ENCODE measurements around the gene POC1B. TPM values are rescaled to one million over a fixed set of nuclear protein-coding genes. Genes with fewer than 3 reads are reported as not detected.

The POC1B gene
- 13.1 and 14.6 TPM in 2 replicates for total RNA-seq

GRCh38 chr12:89525824-89526770, at the start of gene POC1B:
Gene POC1B, minus strand, starts transcription at chr12:89526047. Its CDS starts 152 bp downstream, at chr12:89525895.
- DNase-seq (ENCODE audit: low read depth in 2 of 2) = peak; percentile 76 to 83

DNA sequence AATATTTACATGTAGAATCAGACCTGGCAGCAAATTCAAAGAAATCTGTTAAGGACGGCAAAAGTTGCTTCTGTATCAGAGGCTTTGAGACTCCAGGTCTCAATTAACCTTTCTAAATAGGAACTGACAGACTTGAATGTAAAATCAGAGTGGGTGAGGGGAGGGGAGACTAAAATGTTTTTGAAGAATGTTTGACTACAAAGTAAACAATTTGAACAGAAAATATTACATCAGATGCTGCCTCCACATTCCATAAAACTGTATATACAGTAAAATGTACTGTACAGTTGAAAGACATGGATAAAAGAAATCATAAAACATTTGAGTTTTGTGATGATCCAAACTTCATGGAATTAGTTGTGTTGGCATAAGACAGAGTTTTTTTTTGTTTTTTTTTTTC, 49.5 kb upstream of the POC1B start:
- peak in 1 of 2 donors; percentile 9 for DNase-seq (ENCODE audit: low read depth in 2 of 2)

- DNase-seq (ENCODE audit: low read depth in 2 of 2) = peak; percentile 73 to 96
These were observed 48.9 kb upstream of the POC1B start for GRCh38 chr12:89574736-89575208.

- DNase-seq (ENCODE audit: low read depth in 2 of 2) = no peak
These were observed 47.4 kb upstream of the POC1B start for GRCh38 chr12:89573051-89573810.

DNA sequence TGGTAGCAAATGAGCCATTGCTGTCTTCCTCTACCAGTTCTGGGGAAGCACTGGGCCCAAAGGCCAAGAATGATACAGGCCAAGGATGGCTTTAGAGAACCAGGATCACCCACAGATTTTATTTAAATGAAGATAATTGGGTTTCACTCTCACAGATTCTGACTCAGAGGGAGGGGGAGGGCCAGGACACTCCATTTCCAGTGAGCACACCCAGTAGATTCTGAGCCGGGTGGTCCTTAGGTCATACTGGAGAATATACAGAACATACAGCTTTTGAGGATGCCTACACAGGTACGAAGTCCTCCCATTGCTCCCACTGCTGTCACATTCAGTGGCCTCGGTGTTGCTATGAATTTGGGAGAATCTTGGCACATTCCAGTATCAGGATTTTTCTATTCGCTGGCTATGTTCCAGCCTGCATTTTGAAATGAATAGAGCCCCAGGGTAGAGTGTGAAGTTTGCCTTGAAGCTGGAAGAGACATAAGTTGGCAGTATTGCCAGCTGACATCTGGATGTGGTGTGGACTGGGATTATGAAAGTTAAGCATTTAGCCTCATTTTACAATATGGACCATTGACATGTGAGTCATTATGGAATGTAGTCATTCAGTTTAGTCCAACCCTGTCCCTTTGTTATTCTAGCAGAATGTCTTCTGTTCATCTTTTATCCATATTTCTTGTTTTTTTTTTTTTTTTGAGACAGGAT, 45.8 kb upstream of the POC1B start:
- no peak for DNase-seq (ENCODE audit: low read depth in 2 of 2)

GRCh38 chr12:89568484-89568883, 42.6 kb upstream of the POC1B start:
- no peak for DNase-seq (ENCODE audit: low read depth in 2 of 2)

DNA sequence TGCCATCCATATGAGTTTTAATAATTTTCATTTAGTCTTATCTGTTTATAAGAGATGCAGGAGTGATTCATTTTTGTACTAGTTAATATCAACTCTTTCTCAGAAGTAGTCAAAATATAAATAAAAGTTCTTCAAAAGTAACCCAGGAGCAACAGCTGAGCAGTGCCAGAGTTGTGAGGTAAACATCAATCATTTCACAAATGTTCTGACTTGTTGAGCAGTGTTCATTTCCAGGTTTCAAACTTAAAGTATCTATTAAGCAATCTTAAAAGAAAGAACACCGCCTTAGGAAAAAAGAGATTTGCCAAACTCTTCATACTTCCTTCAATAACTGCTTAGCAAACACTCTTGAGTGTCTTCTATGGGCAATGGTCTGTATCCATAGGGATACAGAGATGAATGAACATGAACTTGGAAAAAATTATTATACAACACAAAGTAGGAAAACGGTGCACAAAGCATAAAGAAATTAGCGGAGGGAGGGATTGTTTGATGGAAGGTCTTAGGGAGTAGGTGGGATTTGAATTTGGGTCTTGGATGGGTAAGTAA, 41.9 kb upstream of the POC1B start:
- no peak for DNase-seq (ENCODE audit: low read depth in 2 of 2)

GRCh38 chr12:89566615-89567014, 40.8 kb upstream of the POC1B start:
- no peak for DNase-seq (ENCODE audit: low read depth in 2 of 2)

DNA sequence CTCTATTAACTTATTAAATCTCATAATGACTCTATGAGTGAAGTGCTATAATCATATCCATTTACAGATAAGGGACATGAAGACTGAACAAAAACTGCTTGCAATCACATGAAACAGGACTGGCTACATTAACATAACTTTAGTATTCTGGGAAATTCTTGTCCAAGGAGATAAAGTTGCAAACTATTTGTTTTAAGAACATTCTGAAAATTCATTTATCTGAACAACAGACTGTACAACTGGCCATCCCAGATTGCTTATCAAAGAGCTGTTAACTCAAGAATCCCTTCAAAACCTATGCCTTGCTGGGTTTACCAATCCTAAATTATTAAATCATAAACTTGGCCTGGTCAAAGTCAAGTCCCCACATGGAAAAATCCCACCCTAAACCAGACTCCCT, 39.2 kb upstream of the POC1B start:
- DNase-seq (ENCODE audit: low read depth in 2 of 2) = no peak

DNA sequence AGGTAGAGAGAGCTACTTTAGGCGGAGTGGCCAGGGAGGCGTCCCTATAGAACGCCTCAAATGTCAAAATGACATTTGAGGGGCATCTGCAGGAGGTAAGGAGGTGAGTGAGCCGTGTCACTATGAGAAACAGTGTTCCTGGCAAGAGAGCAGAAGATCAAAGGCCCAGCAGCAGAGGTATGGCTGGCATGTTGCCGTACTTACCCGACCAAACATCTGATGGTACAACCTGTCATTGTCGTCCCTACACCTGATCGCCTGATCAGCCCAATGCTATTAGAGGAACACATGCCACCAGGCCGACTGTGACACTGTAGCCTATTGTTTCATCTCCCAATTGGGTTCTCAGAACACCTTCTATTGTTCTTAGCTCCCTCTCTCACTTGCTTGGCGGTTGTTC, 33.9 kb upstream of the POC1B start:
- no peak for DNase-seq (ENCODE audit: low read depth in 2 of 2)

DNA sequence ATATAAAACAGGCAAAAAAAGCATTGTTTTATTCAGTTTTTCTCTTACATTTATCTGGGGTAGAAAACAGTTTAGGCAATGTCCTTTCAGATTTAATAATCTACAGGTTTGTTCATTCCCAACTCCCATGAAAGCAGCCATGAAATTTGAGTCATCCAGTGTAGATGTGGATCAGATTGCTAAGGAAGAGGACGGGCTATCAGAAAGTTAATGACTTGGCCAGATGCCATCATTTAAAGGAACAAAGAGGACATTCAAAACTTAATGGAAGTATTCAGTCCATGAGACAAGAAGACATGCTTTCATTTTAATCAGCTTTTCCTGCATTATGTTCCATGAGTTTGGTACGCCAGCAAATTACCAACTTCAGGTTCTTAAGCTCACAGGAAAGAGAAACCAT, 31.1 kb upstream of the POC1B start:
- peak; percentile 21 to 56 for DNase-seq (ENCODE audit: low read depth in 2 of 2)

DNA sequence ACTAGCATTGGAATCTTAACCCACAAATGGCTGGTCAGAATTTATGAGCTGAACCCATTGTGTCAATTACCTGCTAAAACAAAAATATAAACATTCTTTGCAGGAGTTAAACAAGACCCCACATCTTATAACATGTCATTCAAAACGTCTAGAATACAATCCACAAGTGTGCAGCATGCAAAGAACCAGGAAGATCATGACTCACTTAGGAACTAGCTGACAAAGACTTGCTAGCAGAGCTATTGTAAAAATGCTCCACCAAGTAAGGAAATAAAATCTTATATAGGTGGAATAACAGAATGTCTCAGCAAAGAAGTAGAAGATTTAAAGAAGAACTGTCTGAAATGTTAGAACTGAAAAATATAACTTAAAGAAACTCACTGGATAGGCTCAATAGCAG, 26.5 kb upstream of the POC1B start:
- peak in 1 of 2 donors; percentile 58 for DNase-seq (ENCODE audit: low read depth in 2 of 2)

DNA sequence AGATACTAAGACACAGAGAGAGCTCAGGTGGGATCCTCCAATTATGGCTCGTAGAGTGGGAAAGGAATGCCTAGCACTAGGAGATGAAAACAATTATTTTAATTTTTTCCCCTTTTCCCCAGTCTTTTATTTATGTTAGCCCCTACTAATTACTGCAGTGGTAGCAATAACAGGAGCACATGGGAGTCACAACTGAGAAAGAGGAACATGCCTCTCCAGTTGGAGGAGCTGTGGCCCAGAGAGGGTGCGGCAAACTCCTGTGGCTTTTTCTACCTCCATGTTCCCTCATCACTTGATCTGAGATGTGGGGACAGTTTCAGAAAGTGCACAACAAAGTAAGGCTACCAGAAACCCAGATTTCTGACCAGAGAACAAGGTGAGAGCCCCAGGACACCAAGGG, 25.9 kb upstream of the POC1B start:
- DNase-seq (ENCODE audit: low read depth in 2 of 2) = no peak

GRCh38 chr12:89547101-89547500, 21.3 kb upstream of the POC1B start:
- DNase-seq (ENCODE audit: low read depth in 2 of 2) = no peak

DNA sequence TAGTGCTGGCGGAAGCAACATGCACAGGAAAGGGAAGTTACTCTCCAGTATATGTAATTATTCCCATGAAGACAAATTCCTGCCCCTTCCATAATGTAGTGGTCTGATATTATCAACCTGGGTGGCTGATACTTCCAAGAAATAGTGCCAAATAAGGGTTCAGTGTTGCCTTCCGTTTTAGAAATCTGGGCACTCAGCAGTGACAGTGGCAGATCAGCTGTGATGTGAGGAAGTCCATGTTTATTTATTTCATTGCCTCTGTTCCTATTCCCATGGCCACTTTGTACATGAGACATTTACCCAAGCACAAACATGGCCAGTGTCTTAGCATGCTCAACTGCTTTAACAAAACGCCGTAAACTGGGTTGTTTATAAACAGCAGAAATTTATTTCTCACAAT, 20.3 kb upstream of the POC1B start:
- DNase-seq (ENCODE audit: low read depth in 2 of 2) = peak in 1 of 2 donors; percentile 42

- DNase-seq (ENCODE audit: low read depth in 2 of 2) = peak; percentile 57 to 87
These were observed 18.9 kb upstream of the POC1B start for GRCh38 chr12:89544681-89545184.

- no peak for DNase-seq (ENCODE audit: low read depth in 2 of 2)
These were observed 18.2 kb upstream of the POC1B start for GRCh38 chr12:89544022-89544421.

- peak; percentile 86 to 92 for DNase-seq (ENCODE audit: low read depth in 2 of 2)
These were observed 17.2 kb upstream of the POC1B start for GRCh38 chr12:89542912-89543592.

DNA sequence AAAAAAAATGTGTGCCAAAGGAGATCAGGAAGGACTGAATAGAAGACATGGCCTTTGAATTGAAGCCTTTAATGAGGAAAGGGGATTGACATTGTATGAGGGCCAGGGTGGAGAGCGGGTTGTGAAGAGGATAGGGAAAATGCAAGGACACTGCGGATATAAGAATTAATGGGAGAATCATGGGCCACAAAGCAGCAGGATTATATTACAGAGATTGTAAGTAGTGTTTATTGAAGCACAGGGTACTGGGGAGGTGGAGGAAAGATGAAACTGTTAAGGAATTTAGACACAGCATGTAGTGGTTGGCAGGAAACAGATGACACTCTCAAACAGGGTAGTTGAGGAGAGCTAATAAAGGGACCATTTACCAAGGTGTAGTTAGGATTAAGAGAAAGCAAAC, 16.4 kb upstream of the POC1B start:
- DNase-seq (ENCODE audit: low read depth in 2 of 2) = no peak

DNA sequence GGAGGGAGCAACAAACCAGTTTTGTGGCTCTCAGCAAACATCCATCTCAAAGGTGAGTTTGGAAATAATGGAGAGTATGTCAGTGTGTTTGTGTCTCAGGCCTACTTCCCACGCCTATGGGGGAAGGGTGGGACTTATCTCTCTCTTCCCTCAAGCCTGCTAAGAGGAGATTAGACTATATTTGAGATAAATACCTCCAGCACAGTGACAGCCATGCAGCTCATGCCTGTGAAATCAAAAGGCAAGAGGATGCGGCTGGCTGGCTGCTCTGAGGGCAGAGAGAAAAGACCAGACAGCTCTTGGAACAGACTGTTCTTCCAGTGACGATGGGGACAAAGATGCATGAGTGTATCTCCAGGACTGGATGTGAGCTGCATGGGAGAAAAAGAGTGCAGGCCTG, 14.7 kb upstream of the POC1B start:
- DNase-seq (ENCODE audit: low read depth in 2 of 2) = no peak

Measured in lung microvascular endothelial cell (primary cell).